HAP-1 (cell line): ENCODE results near the gene GLUD1.
"Not testable (repeated sequence)": the region's sequence is repeated elsewhere in the genome, so short reads cannot be mapped to it uniquely, and the experiment has no call there.

Source experiments
- DNase-seq, 2 experiments: peaks; one replicate each; pipeline ENCODE4 v3.0.0-alpha.2; 2016 to 2020; ENCODE audit warnings: low spot score in 2 of 2
- H3K27me3 ChIP-seq: fragments of 250-450 bp; sonication (Bioruptor Pico); 2 replicates; pipeline ENCODE4 v1.5.1; 2020; ENCODE audit warnings: low read depth, mild to moderate bottlenecking, moderate library complexity
- H3K36me3 ChIP-seq: fragments of 250-450 bp; sonication (Bioruptor Pico); replicated peaks from 2 replicates; pipeline ENCODE4 v1.5.1; 2020; ENCODE audit warnings: mild to moderate bottlenecking
- H3K4me1 ChIP-seq: fragments of 250-450 bp; sonication (Bioruptor Pico); 2 replicates; pipeline ENCODE4 v1.5.1; 2020; ENCODE audit warnings: mild to moderate bottlenecking
- H3K4me3 ChIP-seq: fragments of 250-450 bp; sonication (Bioruptor Pico); 2 replicates; pipeline ENCODE4 v1.5.1; 2020; ENCODE audit warnings: mild to moderate bottlenecking, moderate library complexity
- H3K9me3 ChIP-seq: fragments of 250-450 bp; sonication (Bioruptor Pico); 2 replicates; pipeline ENCODE4 v1.5.1; 2020; ENCODE audit warnings: mild to moderate bottlenecking, moderate library complexity
- in situ Hi-C: fragments of 300-500 bp; cut with MboI; formaldehyde crosslinking; loops from 3 replicates; pipeline ENCODE4 v1.14.3; 2020; ENCODE audit warnings: low sequenced_read_pairs, inconsistent platforms, mixed read lengths

GLUD1 gene

GRCh38 chr10:87053111-87053510 lies 41.5 kb downstream of the GLUD1 start:
- Histone ChIP-seq H3K4me3 (no peak overlapping the region), H3K36me3 (peaks cover 72% of the 10 kb centered on the region), H3K4me1 (no peaks in the 10 kb centered on the region), H3K27me3 (no peaks in the 10 kb centered on the region), H3K9me3 (no peaks in the 10 kb centered on the region)
- in situ Hi-C loops = no loop called here
- DNase-seq = no peak

GRCh38 chr10:87045434-87045938 lies 49.2 kb downstream of the GLUD1 start:
- H3K9me3 ChIP-seq = no peaks in the 10 kb centered on the region
- no peak for DNase-seq
- no peaks in the 10 kb centered on the region for H3K4me1 ChIP-seq
- no peaks in the 10 kb centered on the region for H3K27me3 ChIP-seq
- in situ Hi-C loops = no loop called here
- H3K36me3 ChIP-seq = peaks cover 27% of the 10 kb centered on the region
- H3K4me3 ChIP-seq = no peak overlapping the region

DNA sequence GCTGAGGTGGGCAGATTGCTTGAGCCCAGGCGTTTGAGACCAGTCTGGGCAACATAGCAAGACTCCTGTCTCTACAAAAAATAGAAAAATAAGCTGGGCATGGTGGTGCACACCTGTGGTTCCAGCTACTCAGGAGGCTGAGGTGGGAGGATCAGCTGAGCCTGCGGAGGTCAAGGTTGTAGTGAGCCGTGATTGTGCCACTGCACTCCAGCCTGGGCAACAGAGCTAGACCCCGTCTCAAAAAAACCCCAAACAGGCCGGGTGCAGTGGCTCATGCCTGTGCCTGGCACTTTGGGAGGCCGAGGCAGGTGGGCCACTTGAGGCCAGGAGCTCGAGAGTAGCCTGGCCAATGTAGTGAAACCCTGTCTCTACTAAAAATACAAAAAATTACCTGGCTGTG lies 51.1 kb downstream of the GLUD1 start:
- H3K4me1 ChIP-seq, H3K9me3 ChIP-seq, in situ Hi-C loops, DNase-seq, H3K27me3 ChIP-seq, H3K4me3 ChIP-seq: not testable (repeated sequence)
- H3K36me3 ChIP-seq = peaks cover 14% of the 10 kb centered on the region

DNA sequence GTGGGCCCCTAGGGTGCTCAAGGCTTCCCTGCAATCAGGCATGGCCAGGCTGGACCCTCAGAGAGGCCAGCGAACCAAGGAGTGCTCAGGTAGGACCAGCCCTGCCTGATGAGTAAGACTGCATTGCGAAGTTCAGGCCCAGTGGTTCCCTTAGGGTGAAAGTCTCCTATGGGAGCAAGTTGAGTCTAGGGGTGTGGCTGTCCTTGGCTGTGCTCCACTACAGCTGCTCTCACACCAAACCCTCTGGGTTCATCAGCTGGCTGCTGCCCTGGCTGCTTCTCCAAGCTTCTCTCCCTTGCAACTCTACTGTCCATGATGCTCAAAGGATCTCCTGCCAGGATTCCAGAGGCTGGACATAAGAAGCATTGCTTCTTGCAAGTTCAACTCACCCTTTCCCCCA lies 55.9 kb downstream of the GLUD1 start:
- no peak for DNase-seq
- peaks cover 7% of the 10 kb centered on the region for H3K27me3 ChIP-seq
- H3K4me3 ChIP-seq = no peak overlapping the region
- no peaks in the 10 kb centered on the region for H3K9me3 ChIP-seq
- in situ Hi-C loops = no loop called here
- H3K36me3 ChIP-seq = no peaks in the 10 kb centered on the region
- no peaks in the 10 kb centered on the region for H3K4me1 ChIP-seq

DNA sequence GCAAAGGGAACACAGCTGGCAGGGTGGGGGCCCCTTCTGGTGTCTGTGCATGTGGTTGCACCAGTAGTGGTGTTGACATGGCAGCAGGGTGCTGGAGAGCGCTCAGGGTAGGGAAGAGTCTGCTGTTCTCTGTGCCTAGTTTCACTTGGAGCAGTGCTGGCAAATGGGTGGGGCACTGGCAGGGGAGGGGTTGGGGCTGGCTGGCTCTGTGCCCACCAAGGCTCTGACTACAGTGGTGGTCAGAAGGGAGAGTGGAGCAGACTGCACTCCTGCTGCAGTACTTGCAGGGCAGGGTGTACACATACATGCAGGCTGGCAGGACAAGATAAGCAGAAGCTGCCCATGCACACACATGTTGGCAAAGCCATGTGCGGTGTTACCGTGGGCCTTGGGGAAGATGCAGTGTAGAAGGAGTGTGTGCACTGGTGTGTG lies 56.3 kb downstream of the GLUD1 start:
- peaks cover 7% of the 10 kb centered on the region for H3K27me3 ChIP-seq
- in situ Hi-C loops = no loop called here
- no peak overlapping the region for H3K4me3 ChIP-seq
- DNase-seq = no peak
- H3K36me3 ChIP-seq = no peaks in the 10 kb centered on the region
- no peaks in the 10 kb centered on the region for H3K4me1 ChIP-seq
- H3K9me3 ChIP-seq = no peaks in the 10 kb centered on the region

- DNase-seq = no peak
- peaks cover 7% of the 10 kb centered on the region for H3K27me3 ChIP-seq
- H3K4me3 ChIP-seq = no peak overlapping the region
- in situ Hi-C loops = no loop called here
- no peaks in the 10 kb centered on the region for H3K4me1 ChIP-seq
- no peaks in the 10 kb centered on the region for H3K36me3 ChIP-seq
- no peaks in the 10 kb centered on the region for H3K9me3 ChIP-seq
Observed at GRCh38 chr10:87036623-87037022, 58.0 kb downstream of the GLUD1 start.

DNA sequence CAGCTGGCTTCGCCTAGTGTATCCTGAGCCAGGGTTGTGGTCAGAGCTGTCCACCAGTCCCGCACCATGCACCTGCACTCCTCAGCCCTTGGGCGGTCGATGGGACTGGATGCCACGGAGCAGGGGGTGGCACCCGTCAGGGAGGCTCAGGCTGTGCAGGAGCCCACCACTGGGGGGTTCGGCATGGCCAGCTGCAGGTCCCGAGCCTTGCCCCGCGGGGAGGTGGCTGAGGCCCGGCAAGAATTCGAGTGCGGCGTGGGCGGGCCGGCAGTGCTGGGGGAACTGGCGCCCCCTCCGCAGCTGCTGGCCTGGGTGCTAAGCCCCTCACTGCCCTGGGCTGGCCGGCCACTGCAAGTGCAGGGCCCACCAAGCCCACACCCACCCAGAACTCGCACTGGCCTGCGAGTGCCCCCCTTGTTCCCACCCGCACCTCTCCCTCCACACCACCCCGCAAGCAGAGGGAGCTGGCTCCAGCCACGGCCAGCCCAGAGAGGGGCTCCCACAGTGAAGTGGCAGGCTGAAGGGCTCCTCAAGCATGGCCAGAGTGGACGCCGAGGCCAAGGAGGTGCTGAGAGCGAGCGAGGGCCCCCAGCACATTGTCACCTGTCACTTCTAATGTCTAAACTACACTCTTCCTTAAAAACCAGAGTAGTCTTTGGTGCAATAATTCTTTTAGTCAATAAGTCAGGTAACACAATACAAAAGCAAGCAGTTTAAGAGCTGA lies 63.6 kb downstream of the GLUD1 start:
- Histone ChIP-seq H3K27me3 (peaks cover 3% of the 10 kb centered on the region), H3K9me3 (no peaks in the 10 kb centered on the region; the same call in 1 of the 2 replicates), H3K4me1 (no peaks in the 10 kb centered on the region), H3K36me3 (no peaks in the 10 kb centered on the region), H3K4me3 (no peak overlapping the region)
- in situ Hi-C loops = no loop called here
- DNase-seq = no peak

GRCh38 chr10:87030419-87030818 lies 64.2 kb downstream of the GLUD1 start:
- H3K4me1 ChIP-seq, H3K9me3 ChIP-seq, in situ Hi-C loops, H3K36me3 ChIP-seq, H3K4me3 ChIP-seq, H3K27me3 ChIP-seq, DNase-seq: not testable (repeated sequence)

DNA sequence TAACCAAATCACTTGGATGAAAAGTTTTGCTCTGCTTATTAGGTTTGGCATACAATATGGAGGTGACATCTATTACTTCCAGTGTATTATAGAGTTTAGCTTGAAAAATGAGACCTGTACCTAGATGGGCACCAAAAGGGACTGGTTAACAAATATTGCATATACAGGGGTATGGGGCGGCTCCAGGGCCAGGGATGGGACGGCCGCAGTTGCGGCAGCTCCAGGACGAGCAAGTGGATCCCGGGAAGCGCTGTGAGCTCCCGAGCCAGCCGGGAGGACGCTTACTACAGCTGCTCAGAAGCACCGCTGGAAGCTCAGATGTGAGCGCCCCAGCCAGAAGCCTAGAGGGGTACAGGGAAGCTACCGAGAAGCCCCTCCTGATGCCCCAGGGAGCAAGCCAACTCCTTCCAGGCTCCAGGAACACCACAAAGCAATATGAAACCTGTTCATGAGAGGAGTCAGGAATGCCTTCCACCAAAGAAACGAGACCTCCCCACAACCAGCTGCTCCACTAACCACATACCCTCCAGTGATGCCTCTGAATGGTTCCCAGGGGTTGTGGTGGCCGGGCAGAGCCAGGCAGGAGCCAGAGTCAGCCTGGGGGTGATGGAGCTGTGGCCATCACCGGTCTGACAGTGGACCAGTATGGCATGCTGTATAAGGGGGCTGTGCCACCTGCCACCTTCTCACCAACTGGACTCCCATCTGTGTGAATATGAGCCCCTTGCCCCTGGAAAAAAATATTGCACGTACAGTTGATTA lies 67.7 kb downstream of the GLUD1 start:
- H3K4me3 ChIP-seq, H3K4me1 ChIP-seq, H3K36me3 ChIP-seq, in situ Hi-C loops, H3K9me3 ChIP-seq, DNase-seq, H3K27me3 ChIP-seq: not testable (repeated sequence)

DNA sequence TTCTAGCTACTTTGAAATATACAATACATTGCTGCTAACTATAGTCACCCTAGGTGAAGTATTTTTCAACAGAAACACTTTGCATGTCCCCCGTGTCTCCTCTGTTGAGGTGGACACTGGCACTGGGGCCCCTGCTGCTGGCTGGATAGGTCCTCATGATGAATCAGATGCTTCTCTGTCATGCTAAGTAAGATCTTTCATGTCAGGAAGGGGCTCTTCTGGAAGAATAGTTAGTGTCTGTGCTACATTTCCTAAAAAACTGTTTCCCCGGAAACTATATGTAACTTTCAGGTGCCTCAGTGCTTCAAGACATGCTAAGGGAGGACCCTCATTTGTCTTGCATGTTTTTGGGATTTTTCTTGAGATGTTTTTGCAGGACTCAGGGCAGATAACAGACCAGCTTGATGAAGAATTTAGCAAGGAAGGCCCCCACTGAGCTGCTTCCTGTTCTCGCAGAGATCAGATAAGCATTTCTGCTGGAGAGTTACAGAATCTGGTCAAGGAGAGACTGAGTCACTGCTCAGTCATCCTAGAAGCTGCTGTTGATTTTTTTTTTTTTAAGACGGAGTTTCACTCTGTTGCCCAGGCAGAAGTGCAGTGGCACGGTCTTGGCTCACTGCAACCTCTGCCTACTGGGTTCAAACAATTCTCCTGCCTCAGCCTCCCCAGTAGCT lies 69.2 kb downstream of the GLUD1 start:
- DNase-seq, H3K4me3 ChIP-seq, H3K9me3 ChIP-seq, H3K36me3 ChIP-seq, in situ Hi-C loops, H3K27me3 ChIP-seq, H3K4me1 ChIP-seq: not testable (repeated sequence)

DNA sequence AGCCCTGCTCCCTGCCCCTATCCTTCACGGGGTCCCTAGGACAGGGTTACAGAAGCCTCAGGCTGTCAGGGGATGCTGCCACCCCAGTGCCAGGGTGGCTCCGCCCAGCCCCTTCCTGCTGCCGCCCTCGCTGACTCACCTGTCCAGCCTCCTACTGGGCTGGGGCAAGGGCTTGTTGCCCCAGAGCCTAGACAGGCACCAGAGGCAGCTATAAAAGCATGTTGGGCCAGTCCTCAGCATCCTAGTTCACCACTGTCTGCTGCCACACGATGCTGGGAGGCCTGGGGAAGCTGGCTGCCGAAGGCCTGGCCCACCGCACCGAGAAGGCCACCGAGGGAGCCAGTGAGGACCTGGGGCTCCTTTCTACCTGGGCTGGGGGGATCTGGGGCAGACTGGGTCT lies 74.6 kb downstream of the GLUD1 start, which contains the start of gene FAM25A:
Gene FAM25A, plus strand, starts transcription at position 239 of the 400 bp plus-strand sequence. Its CDS starts 31 bp downstream, at position 270.
- in situ Hi-C loops, H3K4me1 ChIP-seq, H3K36me3 ChIP-seq, DNase-seq, H3K4me3 ChIP-seq, H3K27me3 ChIP-seq, H3K9me3 ChIP-seq: not testable (repeated sequence)

GRCh38 chr10:87019504-87019903 lies 75.1 kb downstream of the GLUD1 start:
- H3K9me3 ChIP-seq, H3K4me1 ChIP-seq, DNase-seq, H3K27me3 ChIP-seq, H3K36me3 ChIP-seq, H3K4me3 ChIP-seq, in situ Hi-C loops: not testable (repeated sequence)

DNA sequence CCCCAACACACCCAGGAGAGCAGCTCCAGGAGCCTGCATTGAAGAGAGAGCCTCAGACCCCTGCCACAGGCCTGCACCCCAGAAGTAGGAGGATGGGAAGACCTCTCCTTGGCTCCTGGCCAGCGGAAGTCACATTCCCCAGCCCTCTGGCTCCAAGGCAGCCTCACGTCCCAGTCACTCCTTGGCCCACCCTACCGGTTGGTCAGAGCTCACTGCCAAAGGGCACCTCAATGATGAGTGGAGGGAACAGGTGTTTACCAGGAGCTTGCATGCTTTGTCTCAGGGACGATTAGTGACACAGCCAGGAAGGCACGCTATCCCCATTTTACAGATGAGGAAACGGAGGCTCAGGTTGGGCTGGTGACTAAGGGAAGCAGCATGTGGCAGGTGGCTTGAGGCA lies 75.6 kb downstream of the GLUD1 start:
- in situ Hi-C loops, H3K4me3 ChIP-seq, H3K9me3 ChIP-seq, H3K36me3 ChIP-seq, H3K27me3 ChIP-seq, H3K4me1 ChIP-seq, DNase-seq: not testable (repeated sequence)

DNA sequence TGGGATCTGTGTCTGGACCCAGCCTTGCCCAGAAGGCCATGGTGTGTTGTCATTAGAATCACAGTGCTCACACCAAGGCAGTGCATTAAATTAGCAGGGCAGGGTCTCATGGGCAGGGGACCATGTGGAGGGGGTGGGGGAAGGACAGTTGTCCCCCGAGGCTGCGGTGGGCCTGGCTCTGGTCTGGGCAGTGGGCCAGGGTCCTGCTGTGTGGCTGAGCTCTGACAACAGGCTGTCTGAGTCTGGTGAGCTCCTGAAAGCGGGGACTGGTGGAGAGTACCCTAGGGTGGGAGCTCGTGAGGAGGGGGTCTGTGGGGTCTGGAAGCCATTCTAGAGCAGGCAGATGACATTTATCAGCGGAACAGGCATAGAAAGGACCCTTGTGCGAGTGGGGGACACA lies 76.5 kb downstream of the GLUD1 start:
- in situ Hi-C loops = not testable (repeated sequence)

More for the DNA sequence above, 76.5 kb downstream of the GLUD1 start:
- not testable (repeated sequence) for H3K4me3 ChIP-seq, DNase-seq, H3K36me3 ChIP-seq, H3K27me3 ChIP-seq, H3K9me3 ChIP-seq, H3K4me1 ChIP-seq
